DMS114 treated with DMSO at 0.1 percent for 48 hours (cell line): ENCODE data around the gene PLCD4.
A peak's percentile ranks its signal among the peaks of the same experiment; 100 is the strongest.

Source experiments
- DNase-seq: peaks from one replicate; lab custom pipeline; 2025; ENCODE audit not compliant: unreplicated experiment; lab: John Stamatoyannopoulos, UW

The PLCD4 gene

GRCh38 chr2:218618102-218618860, 10.6 kb downstream of the PLCD4 start:
- no peak for DNase-seq

GRCh38 chr2:218621007-218621406, 13.3 kb downstream of the PLCD4 start:
- DNase-seq: no peak

GRCh38 chr2:218622606-218623365, 15.1 kb downstream of the PLCD4 start:
- DNase-seq: no peak

- DNase-seq: no peak
Observed at GRCh38 chr2:218623366-218623705, 15.6 kb downstream of the PLCD4 start.

- DNase-seq: no peak
Observed at GRCh38 chr2:218626369-218626768, 18.7 kb downstream of the PLCD4 start.

- no peak for DNase-seq
Observed at GRCh38 chr2:218627939-218628338, 20.2 kb downstream of the PLCD4 start.

- no peak for DNase-seq
Observed at GRCh38 chr2:218631837-218632236, 24.1 kb downstream of the PLCD4 start.

GRCh38 chr2:218635719-218636118, 28.0 kb downstream of the PLCD4 start:
- DNase-seq: no peak

GRCh38 chr2:218638372-218638771, 30.7 kb downstream of the PLCD4 start:
- DNase-seq: no peak

- DNase-seq: no peak
Observed at GRCh38 chr2:218642121-218642656, 34.5 kb downstream of the PLCD4 start.

GRCh38 chr2:218642786-218643185, 35.1 kb downstream of the PLCD4 start:
- DNase-seq: no peak

GRCh38 chr2:218643751-218644310, 36.1 kb downstream of the PLCD4 start:
- DNase-seq: no peak

- DNase-seq: no peak
Observed at GRCh38 chr2:218644721-218645120, 37.0 kb downstream of the PLCD4 start.

GRCh38 chr2:218645126-218645525, 37.4 kb downstream of the PLCD4 start:
- no peak for DNase-seq

GRCh38 chr2:218648088-218648786, 40.5 kb downstream of the PLCD4 start:
- DNase-seq: peak; percentile 19

GRCh38 chr2:218648787-218649100, 41.0 kb downstream of the PLCD4 start:
- no peak for DNase-seq

- no peak for DNase-seq
Observed at GRCh38 chr2:218655751-218656150, 48.1 kb downstream of the PLCD4 start.

GRCh38 chr2:218658671-218659257, 51.1 kb downstream of the PLCD4 start:
- DNase-seq: no peak

- peak; percentile 85 for DNase-seq
Observed at GRCh38 chr2:218659258-218659987, 51.7 kb downstream of the PLCD4 start, which contains the start of the genes BCS1L and ZNF142. BCS1L (plus strand) TSS chr2:218659683; CDS start chr2:218660988, 1,305 bp downstream. ZNF142 (minus strand) TSS chr2:218659623; CDS start chr2:218656429, 3,194 bp downstream.

GRCh38 chr2:218659988-218660358, 52.3 kb downstream of the PLCD4 start:
- no peak for DNase-seq
